Measurements from ENCODE around the gene SULT4A1.

GRCh38 chr22:43827003-43827735, 35.1 kb downstream of the SULT4A1 start:
- TF ChIP-seq LEF1 (IDR thresholded peaks at IDR 0.05; ENCODE audit: borderline replicate concordance), result no peak
- TF ChIP-seq SP1 (IDR thresholded peaks at IDR 0.05), result no peak
- no peak for TF ChIP-seq FOXA1 (IDR thresholded peaks at IDR 0.05)
- no peak for TF ChIP-seq ZNF384 (IDR thresholded peaks at IDR 0.05)
- no peak for TF ChIP-seq ELF4 (IDR thresholded peaks at IDR 0.05)
- no peak for TF ChIP-seq FOXM1 (IDR thresholded peaks at IDR 0.05; ENCODE audit: borderline replicate concordance)
- no peak for TF ChIP-seq HDGF (IDR thresholded peaks at IDR 0.05; ENCODE audit: borderline replicate concordance)
- no peak for TF ChIP-seq SUZ12 (IDR thresholded peaks at IDR 0.05)
- TF ChIP-seq BHLHE40 (IDR thresholded peaks at IDR 0.05; ENCODE audit: borderline replicate concordance), result no peak
- no peak for TF ChIP-seq NFRKB (IDR thresholded peaks at IDR 0.05)
- TF ChIP-seq CTBP1 (IDR thresholded peaks at IDR 0.05; ENCODE audit: borderline replicate concordance), result no peak
- TF ChIP-seq ARNT (IDR thresholded peaks at IDR 0.05), result no peak

Measured in HEK293T (cell line).